ENCODE measurements around the gene SYK.

SYK gene

DNA sequence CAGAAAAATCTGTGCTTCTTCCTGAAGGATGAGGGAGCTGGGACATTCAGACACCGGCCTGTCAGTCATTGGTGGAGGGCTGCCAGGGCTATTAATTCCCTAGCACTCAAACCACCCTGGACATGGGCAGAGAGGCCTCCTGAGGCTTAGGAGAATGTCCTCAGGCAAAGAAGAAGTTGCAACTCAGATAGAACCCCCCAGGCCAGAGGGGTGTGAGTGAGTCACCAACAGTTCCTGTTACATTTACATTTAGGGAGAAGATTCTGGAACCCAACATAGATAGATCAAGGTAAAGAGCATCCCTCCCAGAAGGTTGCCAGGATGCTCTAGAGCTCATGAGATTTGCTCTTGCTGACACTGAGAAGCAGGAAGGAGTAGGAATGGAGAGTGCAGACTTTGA lies 29.2 kb upstream of the SYK start:
- TF ChIP-seq FOXP2 (optimal IDR thresholded peaks at IDR 0.05; ENCODE audit: borderline replicate concordance, extremely low read depth, extremely low read length, insufficient read depth) (no peak), TAF1 (IDR thresholded peaks at IDR 0.05; ENCODE audit: borderline replicate concordance, insufficient read depth, low read length) (no peak), SIN3A (IDR thresholded peaks at IDR 0.05; ENCODE audit: borderline replicate concordance, insufficient read depth, low read length) (no peak), POLR2AphosphoS5 (IDR thresholded peaks at IDR 0.05; ENCODE audit: low read depth, low read length) (no peak)
- TF ChIP-seq, protein P1, sequence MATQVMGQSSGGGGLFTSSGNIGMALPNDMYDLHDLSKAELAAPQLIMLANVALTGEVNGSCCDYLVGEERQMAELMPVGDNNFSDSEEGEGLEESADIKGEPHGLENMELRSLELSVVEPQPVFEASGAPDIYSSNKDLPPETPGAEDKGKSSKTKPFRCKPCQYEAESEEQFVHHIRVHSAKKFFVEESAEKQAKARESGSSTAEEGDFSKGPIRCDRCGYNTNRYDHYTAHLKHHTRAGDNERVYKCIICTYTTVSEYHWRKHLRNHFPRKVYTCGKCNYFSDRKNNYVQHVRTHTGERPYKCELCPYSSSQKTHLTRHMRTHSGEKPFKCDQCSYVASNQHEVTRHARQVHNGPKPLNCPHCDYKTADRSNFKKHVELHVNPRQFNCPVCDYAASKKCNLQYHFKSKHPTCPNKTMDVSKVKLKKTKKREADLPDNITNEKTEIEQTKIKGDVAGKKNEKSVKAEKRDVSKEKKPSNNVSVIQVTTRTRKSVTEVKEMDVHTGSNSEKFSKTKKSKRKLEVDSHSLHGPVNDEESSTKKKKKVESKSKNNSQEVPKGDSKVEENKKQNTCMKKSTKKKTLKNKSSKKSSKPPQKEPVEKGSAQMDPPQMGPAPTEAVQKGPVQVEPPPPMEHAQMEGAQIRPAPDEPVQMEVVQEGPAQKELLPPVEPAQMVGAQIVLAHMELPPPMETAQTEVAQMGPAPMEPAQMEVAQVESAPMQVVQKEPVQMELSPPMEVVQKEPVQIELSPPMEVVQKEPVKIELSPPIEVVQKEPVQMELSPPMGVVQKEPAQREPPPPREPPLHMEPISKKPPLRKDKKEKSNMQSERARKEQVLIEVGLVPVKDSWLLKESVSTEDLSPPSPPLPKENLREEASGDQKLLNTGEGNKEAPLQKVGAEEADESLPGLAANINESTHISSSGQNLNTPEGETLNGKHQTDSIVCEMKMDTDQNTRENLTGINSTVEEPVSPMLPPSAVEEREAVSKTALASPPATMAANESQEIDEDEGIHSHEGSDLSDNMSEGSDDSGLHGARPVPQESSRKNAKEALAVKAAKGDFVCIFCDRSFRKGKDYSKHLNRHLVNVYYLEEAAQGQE (IDR thresholded peaks at IDR 0.05; ENCODE audit: insufficient read depth in 1 of 2, low read depth in 2 of 2, low read length in 2 of 2): no peak

DNA sequence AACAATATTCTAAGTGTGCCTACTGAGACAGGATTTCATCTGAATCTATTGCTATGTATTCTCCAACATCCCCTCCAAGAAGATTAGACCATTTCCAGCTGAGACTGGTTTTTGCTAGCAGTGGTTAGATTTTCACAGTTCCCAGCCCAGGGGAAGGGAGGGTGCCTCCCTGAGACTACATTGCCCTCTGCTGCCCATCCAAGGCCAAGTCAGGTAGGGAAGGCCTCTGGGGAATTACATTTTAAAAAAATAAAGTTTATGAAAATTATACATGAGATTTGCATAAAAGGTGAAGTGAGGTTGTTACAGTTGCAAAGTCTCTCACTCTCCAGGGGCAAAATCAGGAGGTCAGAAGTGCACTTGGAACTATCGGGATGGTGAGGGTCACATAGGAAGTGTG lies 28.0 kb upstream of the SYK start:
- TF ChIP-seq, protein P1 (IDR thresholded peaks at IDR 0.05; ENCODE audit: insufficient read depth in 1 of 2, low read depth in 2 of 2, low read length in 2 of 2): no peak
- TF ChIP-seq POLR2AphosphoS5 (IDR thresholded peaks at IDR 0.05; ENCODE audit: low read depth, low read length) (no peak), SIN3A (IDR thresholded peaks at IDR 0.05; ENCODE audit: borderline replicate concordance, insufficient read depth, low read length) (no peak), FOXP2 (optimal IDR thresholded peaks at IDR 0.05; ENCODE audit: borderline replicate concordance, extremely low read depth, extremely low read length, insufficient read depth) (no peak), TAF1 (IDR thresholded peaks at IDR 0.05; ENCODE audit: borderline replicate concordance, insufficient read depth, low read length) (no peak)

DNA sequence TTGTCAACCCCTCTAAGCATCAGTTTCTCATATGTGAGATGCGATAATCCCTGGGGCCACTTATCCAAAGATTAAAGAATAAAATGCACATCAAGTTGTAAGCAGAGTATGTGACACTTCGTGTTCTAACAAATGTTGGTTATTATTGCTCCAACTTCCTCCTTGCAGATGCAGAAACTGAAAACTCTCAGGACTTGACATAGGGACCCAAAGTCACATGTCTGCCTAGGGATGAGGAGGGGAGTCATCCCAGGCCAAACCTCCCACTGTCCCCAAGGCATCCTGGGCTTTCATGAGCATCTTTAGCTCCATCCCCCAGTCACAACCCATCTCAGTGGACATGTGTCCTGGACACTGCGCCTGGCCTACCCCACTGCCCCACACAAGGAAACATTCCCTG lies 27.5 kb upstream of the SYK start:
- no peak for TF ChIP-seq FOXP2 (optimal IDR thresholded peaks at IDR 0.05; ENCODE audit: borderline replicate concordance, extremely low read depth, extremely low read length, insufficient read depth)
- TF ChIP-seq, protein P1 (IDR thresholded peaks at IDR 0.05; ENCODE audit: insufficient read depth in 1 of 2, low read depth in 2 of 2, low read length in 2 of 2): no peak
- TF ChIP-seq POLR2AphosphoS5 (IDR thresholded peaks at IDR 0.05; ENCODE audit: low read depth, low read length): no peak
- no peak for TF ChIP-seq SIN3A (IDR thresholded peaks at IDR 0.05; ENCODE audit: borderline replicate concordance, insufficient read depth, low read length)

DNA sequence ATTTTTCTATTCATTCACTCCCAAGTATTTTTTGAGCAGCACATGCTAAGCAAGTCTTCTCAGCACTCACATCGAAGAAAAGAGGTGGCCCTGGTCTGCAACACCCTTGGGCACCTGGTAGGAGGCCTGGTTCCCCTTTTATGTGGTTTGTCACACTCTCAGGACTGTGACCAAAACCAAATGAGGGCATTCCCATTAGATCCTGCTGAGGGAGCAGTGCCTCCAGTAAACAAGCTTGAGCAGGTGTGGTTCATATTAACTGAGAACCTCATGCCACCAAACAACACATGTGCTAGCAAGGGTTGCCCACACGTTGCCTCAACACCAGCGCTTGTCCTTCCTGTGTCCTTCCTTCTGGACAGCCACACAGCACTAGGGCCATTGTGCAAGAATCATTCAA lies 26.9 kb upstream of the SYK start:
- no peak for TF ChIP-seq SIN3A (IDR thresholded peaks at IDR 0.05; ENCODE audit: borderline replicate concordance, insufficient read depth, low read length)
- no peak for TF ChIP-seq FOXP2 (optimal IDR thresholded peaks at IDR 0.05; ENCODE audit: borderline replicate concordance, extremely low read depth, extremely low read length, insufficient read depth)
- TF ChIP-seq TAF1 (IDR thresholded peaks at IDR 0.05; ENCODE audit: borderline replicate concordance, insufficient read depth, low read length): no peak
- no peak for TF ChIP-seq POLR2AphosphoS5 (IDR thresholded peaks at IDR 0.05; ENCODE audit: low read depth, low read length)
- TF ChIP-seq, protein P1 (IDR thresholded peaks at IDR 0.05; ENCODE audit: insufficient read depth in 1 of 2, low read depth in 2 of 2, low read length in 2 of 2): no peak

DNA sequence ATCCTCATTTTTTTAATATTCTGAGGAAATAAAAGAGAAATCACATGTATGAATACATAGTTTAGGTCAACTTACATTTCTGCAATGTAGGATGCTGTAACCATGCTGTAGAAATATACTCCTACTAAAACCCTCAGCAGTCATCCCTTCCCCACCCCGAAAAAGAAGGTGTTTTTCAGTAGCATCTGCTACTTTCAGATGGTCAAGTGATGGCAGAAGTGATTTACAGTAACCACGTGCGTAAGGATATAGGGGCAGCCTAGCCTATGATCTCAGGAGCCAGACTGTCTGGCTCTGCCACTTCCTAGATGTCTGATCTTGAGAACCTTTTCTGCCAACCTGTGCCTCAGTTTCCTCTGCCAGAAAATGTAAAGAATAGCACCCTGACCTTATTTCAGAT lies 26.0 kb upstream of the SYK start:
- no peak for TF ChIP-seq SIN3A (IDR thresholded peaks at IDR 0.05; ENCODE audit: borderline replicate concordance, insufficient read depth, low read length)
- TF ChIP-seq FOXP2 (optimal IDR thresholded peaks at IDR 0.05; ENCODE audit: borderline replicate concordance, extremely low read depth, extremely low read length, insufficient read depth): no peak
- TF ChIP-seq, protein P1 (IDR thresholded peaks at IDR 0.05; ENCODE audit: insufficient read depth in 1 of 2, low read depth in 2 of 2, low read length in 2 of 2): no peak
- TF ChIP-seq TAF1 (IDR thresholded peaks at IDR 0.05; ENCODE audit: borderline replicate concordance, insufficient read depth, low read length): no peak
- no peak for TF ChIP-seq POLR2AphosphoS5 (IDR thresholded peaks at IDR 0.05; ENCODE audit: low read depth, low read length)

Data from PFSK-1 (cell line).